ENCODE measurements around the gene ABCA10. TPM values are rescaled to one million over a fixed set of nuclear protein-coding genes. Genes with fewer than 3 reads are reported as not detected.

ABCA10 gene
- total and polyA plus RNA-seq, 2 donors (not counting 1 experiment from before 2014, with no cell fraction given), result 0.55 to 1.9 TPM

DNA sequence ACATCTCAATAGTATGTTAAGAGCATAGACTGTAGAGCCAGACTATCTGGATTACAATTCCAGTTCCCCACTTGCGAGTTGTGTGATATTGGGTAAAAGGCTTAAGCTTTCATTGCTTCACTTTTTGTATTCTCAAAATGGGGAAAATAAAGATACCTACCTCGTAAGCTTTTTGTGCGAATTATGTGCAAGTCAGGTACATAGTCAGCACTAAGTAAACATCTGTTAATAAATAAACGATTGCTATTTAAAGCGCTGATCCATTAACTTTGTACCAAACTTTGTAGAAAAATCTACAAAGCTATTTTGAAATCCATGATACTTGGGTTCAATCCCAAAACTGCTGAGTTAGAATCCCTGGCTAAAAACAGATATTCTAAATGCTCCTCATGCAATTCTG, 106.6 kb downstream of the ABCA10 start:
- peaks cover 17% of the 10 kb centered on the region for H3K4me1 Mint-ChIP-seq
- CTCF ChIA-PET, result interaction anchor here (1.1 kb wide), 1 partner anchor 12 kb away, joined by 3 read pairs; no protein-coding TSS in a partner anchor
- no peak overlapping the region for H3K4me3 Mint-ChIP-seq
- WGBS (ENCODE audit: insufficient coverage), result no CpG with 5 or more reads among the region's 5 CpGs
- Histone ChIP-seq H3K27ac (ENCODE audit: low read length in 2 of 2) (no peak overlapping the region), H3K36me3 (replicated peaks in 1 of 2; ENCODE audit: control extremely low read depth in 1 of 2, control insufficient read depth in 1 of 2, extremely low read depth in 1 of 2, insufficient read depth in 2 of 2, low read length in 1 of 2) (no peaks in the 10 kb centered on the region), H2AFZ (ENCODE audit: insufficient read depth, low read depth, low read length, poor library complexity, severe bottlenecking) (no peak overlapping the region), H3K4me2 (replicated peaks; ENCODE audit: low read depth, low read length, poor library complexity, severe bottlenecking) (no peak overlapping the region), H3K79me2 (ENCODE audit: control insufficient read depth, insufficient read depth, low read length) (no peaks in the 10 kb centered on the region), H3K4me1 (ENCODE audit: control insufficient read depth in 2 of 2, insufficient read depth in 2 of 2, low read length in 2 of 2) (peaks cover 10 to 15% of the 10 kb centered on the region in 2 donors), H4K20me1 (ENCODE audit: control insufficient read depth, insufficient read depth, low read length, poor library complexity, severe bottlenecking) (no peaks in the 10 kb centered on the region), H3K9ac (ENCODE audit: low read length) (no peak overlapping the region), H3K4me3 (ENCODE audit: control extremely low read depth in 1 of 5, extremely low read depth in 1 of 5, insufficient read depth in 1 of 5, low read depth in 2 of 5, low read length in 4 of 5) (no peak overlapping the region), H3K9me3 (ENCODE audit: control extremely low read depth in 1 of 3, control insufficient read depth in 2 of 3, insufficient read depth in 1 of 3, low read length in 2 of 3) (no peaks in the 10 kb centered on the region), H3K27me3 (replicated peaks in 1 of 4; ENCODE audit: control extremely low read depth in 1 of 4, control insufficient read depth in 3 of 4, insufficient read depth in 4 of 4, low read length in 3 of 4) (no peaks in the 10 kb centered on the region)
- no peaks in the 10 kb centered on the region for H3K9me3 Mint-ChIP-seq (ENCODE audit: insufficient read depth)
- no peak for ATAC-seq (ENCODE audit: low read depth)
- intact Hi-C loops (cut with micrococcal nuclease), result no loop called here
- no peak overlapping the region for H3K27ac Mint-ChIP-seq
- no peak for DNase-seq
- no peak for TF ChIP-seq EZH2 (IDR thresholded peaks at IDR 0.05; ENCODE audit: borderline replicate concordance, insufficient read depth, low read depth, low read length, poor library complexity, severe bottlenecking)
- TF ChIP-seq, protein P1, sequence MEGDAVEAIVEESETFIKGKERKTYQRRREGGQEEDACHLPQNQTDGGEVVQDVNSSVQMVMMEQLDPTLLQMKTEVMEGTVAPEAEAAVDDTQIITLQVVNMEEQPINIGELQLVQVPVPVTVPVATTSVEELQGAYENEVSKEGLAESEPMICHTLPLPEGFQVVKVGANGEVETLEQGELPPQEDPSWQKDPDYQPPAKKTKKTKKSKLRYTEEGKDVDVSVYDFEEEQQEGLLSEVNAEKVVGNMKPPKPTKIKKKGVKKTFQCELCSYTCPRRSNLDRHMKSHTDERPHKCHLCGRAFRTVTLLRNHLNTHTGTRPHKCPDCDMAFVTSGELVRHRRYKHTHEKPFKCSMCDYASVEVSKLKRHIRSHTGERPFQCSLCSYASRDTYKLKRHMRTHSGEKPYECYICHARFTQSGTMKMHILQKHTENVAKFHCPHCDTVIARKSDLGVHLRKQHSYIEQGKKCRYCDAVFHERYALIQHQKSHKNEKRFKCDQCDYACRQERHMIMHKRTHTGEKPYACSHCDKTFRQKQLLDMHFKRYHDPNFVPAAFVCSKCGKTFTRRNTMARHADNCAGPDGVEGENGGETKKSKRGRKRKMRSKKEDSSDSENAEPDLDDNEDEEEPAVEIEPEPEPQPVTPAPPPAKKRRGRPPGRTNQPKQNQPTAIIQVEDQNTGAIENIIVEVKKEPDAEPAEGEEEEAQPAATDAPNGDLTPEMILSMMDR (IDR thresholded peaks at IDR 0.05), result no peak
- H3K27me3 Mint-ChIP-seq, result no peaks in the 10 kb centered on the region
- POLR2A ChIA-PET, result no interaction called here

DNA sequence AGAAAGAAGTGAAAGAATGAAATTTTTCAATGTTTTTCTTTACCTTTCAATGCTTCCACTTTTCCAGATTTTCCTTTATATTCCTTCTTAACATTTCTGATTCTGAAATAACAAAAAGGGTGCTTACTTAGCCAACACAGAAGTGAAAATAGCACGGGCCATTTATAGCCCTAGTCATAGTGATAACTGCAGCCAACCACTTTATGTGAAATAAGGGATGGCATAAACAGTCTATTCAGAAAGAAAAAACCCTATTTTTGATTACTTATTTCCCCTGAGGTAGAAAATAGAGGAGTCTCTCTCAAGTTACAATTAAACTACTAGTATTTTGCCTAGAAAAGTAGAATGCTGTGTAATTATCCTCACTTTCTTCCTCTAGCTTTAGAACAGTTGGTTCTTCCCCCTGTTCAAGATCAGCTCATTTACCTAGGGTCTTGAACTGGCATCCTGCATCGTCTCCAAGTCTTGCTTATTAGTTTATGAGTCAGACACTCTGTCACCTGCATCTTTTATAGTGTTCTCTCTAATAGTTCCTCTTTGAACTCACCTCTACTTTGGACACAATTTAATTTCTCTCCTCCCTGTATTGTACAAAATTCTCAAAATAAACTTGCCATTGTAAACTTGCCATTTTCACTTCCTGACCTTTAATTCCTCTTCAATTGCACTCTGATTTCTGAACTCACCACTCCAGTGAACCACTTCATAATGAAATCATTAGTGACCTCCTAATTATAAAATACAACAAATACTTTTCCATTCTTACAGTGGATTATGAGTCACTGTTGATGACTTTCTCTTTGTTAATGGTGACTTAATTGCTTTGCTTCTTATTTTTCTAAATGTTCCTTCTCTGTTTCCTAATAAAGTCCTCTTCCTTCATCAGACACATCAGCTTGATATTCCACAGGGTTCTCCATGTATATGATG, 110.5 kb downstream of the ABCA10 start:
- POLR2A ChIA-PET, result no interaction called here
- ATAC-seq (ENCODE audit: low read depth), result peak; percentile 42
- H3K4me2 ChIP-seq (replicated peaks; ENCODE audit: low read depth, low read length, poor library complexity, severe bottlenecking), result peak overlapping the region; percentile 15

More for the DNA sequence above, 110.5 kb downstream of the ABCA10 start:
- Histone ChIP-seq H4K20me1 (ENCODE audit: control insufficient read depth, insufficient read depth, low read length, poor library complexity, severe bottlenecking) (no peaks in the 10 kb centered on the region), H3K9ac (ENCODE audit: low read length) (no peak overlapping the region), H3K4me3 (ENCODE audit: control extremely low read depth in 1 of 5, extremely low read depth in 1 of 5, insufficient read depth in 1 of 5, low read depth in 2 of 5, low read length in 4 of 5) (no peak overlapping the region), H2AFZ (ENCODE audit: insufficient read depth, low read depth, low read length, poor library complexity, severe bottlenecking) (peak overlapping the region; percentile 29), H3K36me3 (replicated peaks in 1 of 2; ENCODE audit: control extremely low read depth in 1 of 2, control insufficient read depth in 1 of 2, extremely low read depth in 1 of 2, insufficient read depth in 2 of 2, low read length in 1 of 2) (no peaks in the 10 kb centered on the region), H3K79me2 (ENCODE audit: control insufficient read depth, insufficient read depth, low read length) (no peaks in the 10 kb centered on the region), H3K9me3 (ENCODE audit: control extremely low read depth in 1 of 3, control insufficient read depth in 2 of 3, insufficient read depth in 1 of 3, low read length in 2 of 3) (peaks cover 0 to 1% (median 0%) of the 10 kb centered on the region in 3 donors), H3K27ac (ENCODE audit: low read length in 2 of 2) (peak overlapping the region in 1 of 2 donors; percentile 69), H3K27me3 (replicated peaks in 1 of 4; ENCODE audit: control extremely low read depth in 1 of 4, control insufficient read depth in 3 of 4, insufficient read depth in 4 of 4, low read length in 3 of 4) (no peaks in the 10 kb centered on the region), H3K4me1 (ENCODE audit: control insufficient read depth in 2 of 2, insufficient read depth in 2 of 2, low read length in 2 of 2) (peaks cover 27 to 39% of the 10 kb centered on the region in 2 donors)
- H3K9me3 Mint-ChIP-seq (ENCODE audit: insufficient read depth), result no peaks in the 10 kb centered on the region
- intact Hi-C loops (cut with micrococcal nuclease), result loop anchor here (10.0 kb wide), 1 partner anchor 343 kb away; no protein-coding TSS in a partner anchor
- H3K4me3 Mint-ChIP-seq, result peak overlapping the region; percentile 20
- H3K4me1 Mint-ChIP-seq, result peaks cover 38% of the 10 kb centered on the region
- TF ChIP-seq EZH2 (IDR thresholded peaks at IDR 0.05; ENCODE audit: borderline replicate concordance, insufficient read depth, low read depth, low read length, poor library complexity, severe bottlenecking), result no peak
- TF ChIP-seq, protein P1 (IDR thresholded peaks at IDR 0.05), result no peak
- CTCF ChIA-PET, result interaction anchor here (0.6 kb wide), 1 partner anchor 36 kb away, joined by 3 read pairs; no protein-coding TSS in a partner anchor
- H3K27me3 Mint-ChIP-seq, result no peaks in the 10 kb centered on the region
- DNase-seq, result peak; percentile 25
- 57% methylated on average over 1 of the region's 2 CpGs for WGBS (ENCODE audit: insufficient coverage)
- peak overlapping the region; percentile 50 for H3K27ac Mint-ChIP-seq
